ENCODE results near the gene LHCGR. TPM values are rescaled to one million over a fixed set of nuclear protein-coding genes. Genes with fewer than 3 reads are reported as not detected.

Gene LHCGR
- total and polyA plus RNA-seq, 2 of the 13 experiments (the other 11 are each of a cell fraction or from before 2014, with no cell fraction given), result not detected

- TF ChIP-seq MED13 (CRISPR knock-in tag; IDR thresholded peaks at IDR 0.05), result no peak
- no peak for TF ChIP-seq ZBTB7A (CRISPR knock-in tag; IDR thresholded peaks at IDR 0.05)
Measured at GRCh38 chr2:48795065-48795464, 39.5 kb upstream of the LHCGR start (continued).

- H3K9ac ChIP-seq (ENCODE audit: insufficient read depth, low read depth, low read length), result no peak overlapping the region
- H2AFZ ChIP-seq (ENCODE audit: low read length), result no peak overlapping the region
- DNase-seq (ENCODE audit: low spot score) (no peak), ATAC-seq (no peak), FAIRE-seq (no peak)
- H3K27ac ChIP-seq (ENCODE audit: extremely low read length, insufficient read depth, low read length), result no peak overlapping the region
- intact Hi-C loops (cut with micrococcal nuclease; ENCODE audit: unreplicated experiment) (no loop called here), in situ Hi-C loops (cut with HindIII; ENCODE audit: extremely low pct_ligation_motif_present, low pct_unique_long_range_greater_than_20kb) (no loop called here)
- no peak overlapping the region for H3K4me3 ChIP-seq (replicated peaks in 1 of 3; ENCODE audit: insufficient read depth in 1 of 3, low read depth in 2 of 3, low read length in 3 of 3)
- TF ChIP-seq KLF9 (CRISPR knock-in tag; IDR thresholded peaks at IDR 0.05; ENCODE audit: low read depth), result no peak
- TF ChIP-seq ZNF574 (CRISPR knock-in tag; IDR thresholded peaks at IDR 0.05), result no peak
- TF ChIP-seq CEBPB (IDR thresholded peaks at IDR 0.05; ENCODE audit: borderline replicate concordance, low read depth, low read length), result peak; percentile 77
- TF ChIP-seq ZBTB39 (CRISPR knock-in tag; IDR thresholded peaks at IDR 0.05), result no peak
- POLR2A ChIA-PET, result no interaction called here
- no peak overlapping the region for H3K4me2 ChIP-seq (ENCODE audit: low read depth, low read length)
- no peaks in the 10 kb centered on the region for H3K4me1 ChIP-seq (ENCODE audit: insufficient read depth, low read length)
- no peaks in the 10 kb centered on the region for H3K27me3 ChIP-seq (ENCODE audit: control insufficient read depth in 1 of 2, insufficient read depth in 2 of 2, low read length in 2 of 2)
- H3K36me3 ChIP-seq (replicated peaks in 1 of 2; ENCODE audit: control insufficient read depth in 1 of 2, insufficient read depth in 2 of 2, low read length in 2 of 2), result no peaks in the 10 kb centered on the region
- 3% methylated on average over 5 of the region's 5 CpGs for WGBS (ENCODE audit: low lambda C conversion rate)
- CTCF ChIA-PET (ENCODE audit: low intra/inter-chr PET ratio, low total read pairs), result no interaction called here
- no peaks in the 10 kb centered on the region for H3K9me3 ChIP-seq (ENCODE audit: low read length)
- H3K79me2 ChIP-seq (ENCODE audit: insufficient read depth, low read length), result no peaks in the 10 kb centered on the region
- no TSS peak for BruUV-seq (replicated peaks)
- H4K20me1 ChIP-seq (ENCODE audit: insufficient read depth, low read length), result no peaks in the 10 kb centered on the region
Measured at GRCh38 chr2:48793671-48794070, 38.1 kb upstream of the LHCGR start.

All from HepG2 (cell line).